ENCODE data around the gene FOXJ1. TPM values are rescaled to one million over a fixed set of nuclear protein-coding genes. Genes with fewer than 3 reads are reported as not detected.

FOXJ1 gene
- total RNA-seq, 2 experiments from 2014 or later: 8.7 to 9.1 TPM

DNA sequence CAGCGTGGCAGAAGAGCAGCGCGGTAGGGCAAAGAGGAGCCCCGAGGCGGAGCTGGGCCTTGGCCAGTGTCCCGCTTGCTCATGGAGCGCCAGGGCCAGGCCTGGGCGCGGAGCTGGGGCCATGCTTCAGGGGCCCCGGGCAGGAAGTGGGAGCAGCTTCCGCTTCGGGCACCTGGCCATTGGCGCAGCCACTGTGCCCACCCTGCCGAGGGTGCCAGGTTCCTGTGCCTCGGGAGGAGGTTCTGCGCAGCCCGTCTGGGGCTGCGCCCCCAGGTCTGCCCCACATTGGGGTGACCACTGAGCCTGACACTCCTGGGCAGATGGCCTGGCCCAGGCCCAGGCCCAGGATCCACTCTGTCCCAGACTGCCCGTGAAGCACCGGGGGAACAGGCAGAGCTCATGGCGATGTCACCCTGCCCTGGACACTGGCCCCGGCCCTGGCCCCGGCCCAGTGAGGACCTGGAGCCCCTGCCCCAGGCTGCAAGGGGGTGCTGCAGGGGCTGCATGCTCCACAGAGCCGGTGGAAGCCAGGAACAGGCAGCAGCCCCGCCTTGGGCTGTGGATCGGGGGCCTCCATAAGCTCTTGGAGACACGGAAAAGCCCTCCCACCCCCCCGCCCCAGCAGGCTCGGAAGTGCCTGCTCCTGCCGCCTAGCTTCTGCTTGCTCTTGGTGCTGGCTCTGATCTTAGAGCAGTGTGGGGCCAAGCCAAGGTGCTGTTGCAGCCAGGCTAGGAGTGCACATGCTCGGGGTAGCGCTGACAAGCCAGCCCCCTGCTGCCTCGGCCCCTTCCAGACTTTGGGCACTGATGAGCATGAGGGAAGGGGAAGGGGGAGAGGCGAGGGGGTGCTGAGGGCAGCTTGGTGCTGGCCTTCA, 35.9 kb upstream of the FOXJ1 start:
- POLR2A ChIA-PET: interaction anchor here (1.2 to 17.6 kb wide), 3 partner anchors 10 to 92 kb away, joined by 3 to 722 read pairs (median 3); partner anchors contain the start of gene UBALD2
- H3K27ac Mint-ChIP-seq: peak overlapping the region; percentile 74
- no peak overlapping the region for H3K4me3 Mint-ChIP-seq

DNA sequence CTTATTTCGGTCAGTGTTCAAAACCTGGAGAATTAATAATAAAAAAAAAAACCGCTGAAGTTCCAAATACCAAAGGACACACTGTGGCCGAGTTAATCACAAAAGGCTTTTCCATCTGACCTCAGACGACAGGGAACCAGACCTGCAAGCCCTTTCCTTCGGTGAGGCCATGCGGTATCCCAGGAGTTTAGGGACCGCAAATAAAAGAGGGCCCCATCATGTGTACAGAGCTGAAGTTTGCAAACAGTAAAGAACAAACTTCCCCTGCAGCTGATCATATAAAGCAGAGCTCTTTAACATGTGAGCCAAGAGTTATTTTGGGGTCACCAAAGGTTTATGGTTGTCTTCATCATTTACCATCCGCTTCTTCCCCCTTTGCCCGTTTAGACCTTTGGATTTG, 33.0 kb upstream of the FOXJ1 start:
- Mint-ChIP-seq H3K4me1 (ENCODE audit: low read depth) (peaks cover 20% of the 10 kb centered on the region), H3K27ac (no peak overlapping the region), H3K27me3 (ENCODE audit: low read depth) (no peaks in the 10 kb centered on the region), H3K36me3 (ENCODE audit: low read depth) (peaks cover 53% of the 10 kb centered on the region), H3K4me3 (no peak overlapping the region), H3K9me3 (ENCODE audit: insufficient read depth) (no peaks in the 10 kb centered on the region)
- DNase-seq (no peak), ATAC-seq (no peak)
- ChIA-PET POLR2A (interaction anchor here (0.9 kb wide), 1 partner anchor 91 kb away, joined by 3 read pairs; the partner anchor contains the start of gene UBALD2), CTCF (interaction anchor here (1.6 to 9.5 kb wide), 2 partner anchors 16 to 51 kb away, joined by 3 to 205 read pairs; no protein-coding TSS in a partner anchor)

More for the DNA sequence above, 35.9 kb upstream of the FOXJ1 start:
- Mint-ChIP-seq H3K4me1 (ENCODE audit: low read depth) (peaks cover 46% of the 10 kb centered on the region), H3K27me3 (ENCODE audit: low read depth) (no peaks in the 10 kb centered on the region), H3K9me3 (ENCODE audit: insufficient read depth) (no peaks in the 10 kb centered on the region), H3K36me3 (ENCODE audit: low read depth) (peaks cover 55% of the 10 kb centered on the region)
- CTCF ChIA-PET: interaction anchor here (2.0 to 9.5 kb wide), 4 partner anchors 34 to 103 kb away, joined by 8 to 205 read pairs (median 98); partner anchors contain the start of gene FOXJ1
- ATAC-seq: no peak
- no peak for DNase-seq

DNA sequence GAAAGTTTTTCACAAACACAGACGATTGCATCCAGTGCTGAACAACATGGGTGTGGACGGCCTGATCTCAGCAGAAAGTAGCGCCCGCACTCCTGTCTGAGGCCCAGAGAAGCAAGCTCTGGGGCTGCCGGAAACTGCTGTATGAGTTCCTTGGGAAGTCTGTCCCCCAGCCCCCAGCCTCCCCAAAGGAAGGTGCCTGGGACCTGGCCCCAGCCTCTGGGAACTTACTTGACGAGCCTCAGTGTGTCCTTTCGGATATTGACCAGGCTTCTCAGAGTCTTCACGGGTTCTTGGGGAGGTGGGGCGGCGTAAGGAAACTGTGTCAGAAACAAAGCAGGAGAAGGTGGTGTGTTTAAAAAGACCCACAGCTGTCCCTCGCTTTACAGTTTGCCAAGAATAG, 32.4 kb upstream of the FOXJ1 start:
- ChIA-PET CTCF (interaction anchor here (9.5 kb wide), 1 partner anchor 50 kb away, joined by 205 read pairs; no protein-coding TSS in a partner anchor), POLR2A (interaction anchor here (0.9 kb wide), 1 partner anchor 91 kb away, joined by 3 read pairs; the partner anchor contains the start of gene UBALD2)
- ATAC-seq (no peak), DNase-seq (no peak)
- Mint-ChIP-seq H3K36me3 (ENCODE audit: low read depth) (peaks cover 53% of the 10 kb centered on the region), H3K27me3 (ENCODE audit: low read depth) (no peaks in the 10 kb centered on the region), H3K27ac (no peak overlapping the region), H3K4me1 (ENCODE audit: low read depth) (peaks cover 14% of the 10 kb centered on the region), H3K4me3 (no peak overlapping the region), H3K9me3 (ENCODE audit: insufficient read depth) (no peaks in the 10 kb centered on the region)

DNA sequence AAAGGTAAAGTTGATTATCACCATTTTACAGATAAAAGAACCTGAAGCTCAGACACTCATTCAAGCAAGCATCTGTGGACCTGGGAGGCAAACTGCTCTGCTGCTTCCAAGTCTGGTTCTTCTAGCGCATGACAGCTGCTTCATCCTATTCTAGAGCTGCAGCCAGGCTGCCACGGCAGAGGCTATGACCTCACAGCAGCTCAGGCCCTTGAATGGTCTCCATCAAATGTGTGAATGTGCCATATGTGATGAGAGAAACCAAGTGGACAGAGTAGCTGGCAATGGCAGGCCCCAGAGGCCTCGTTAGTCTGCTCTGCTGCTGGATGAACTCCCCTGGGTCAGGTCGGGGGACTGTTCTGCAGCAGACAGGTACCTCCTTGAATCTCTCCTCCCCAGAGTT, 30.7 kb upstream of the FOXJ1 start:
- ATAC-seq (no peak), DNase-seq (no peak)
- Mint-ChIP-seq H3K27ac (no peak overlapping the region), H3K9me3 (ENCODE audit: insufficient read depth) (no peaks in the 10 kb centered on the region), H3K4me1 (ENCODE audit: low read depth) (peaks cover 6% of the 10 kb centered on the region), H3K27me3 (ENCODE audit: low read depth) (no peaks in the 10 kb centered on the region), H3K4me3 (no peak overlapping the region), H3K36me3 (ENCODE audit: low read depth) (peaks cover 59% of the 10 kb centered on the region)
- POLR2A ChIA-PET: interaction anchor here (1.2 kb wide), 1 partner anchor 101 kb away, joined by 3 read pairs; no protein-coding TSS in a partner anchor
- CTCF ChIA-PET: interaction anchor here (2.3 kb wide), 1 partner anchor 8 kb away, joined by 19 read pairs; no protein-coding TSS in a partner anchor

DNA sequence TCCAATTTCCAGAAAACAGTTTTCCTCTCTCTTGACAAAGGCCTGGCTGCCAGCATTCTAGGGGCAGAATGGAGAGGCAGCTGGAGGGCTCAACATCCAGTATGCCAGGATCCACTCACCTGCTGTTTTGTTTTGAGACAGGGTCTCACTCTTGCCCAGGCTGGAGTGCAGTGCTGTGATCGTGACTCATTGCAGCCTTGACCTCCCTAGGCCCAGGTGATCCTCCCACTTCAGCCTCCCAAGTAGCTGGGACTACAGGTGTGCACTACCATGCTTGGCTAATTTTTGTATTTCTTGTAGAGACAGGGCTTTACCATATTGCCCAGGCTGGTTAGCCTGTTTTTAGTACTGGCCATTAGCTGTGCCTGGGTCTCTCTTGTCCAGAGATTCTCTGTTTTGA, 29.1 kb upstream of the FOXJ1 start:
- peak overlapping the region; percentile 47 for H3K27ac Mint-ChIP-seq
- DNase-seq (no peak), ATAC-seq (no peak)
- ChIA-PET CTCF (interaction anchor here (0.7 to 2.3 kb wide), 3 partner anchors 10 to 129 kb away, joined by 3 to 19 read pairs (median 4); no protein-coding TSS in a partner anchor), POLR2A (no interaction called here)
- peaks cover 58% of the 10 kb centered on the region for H3K36me3 Mint-ChIP-seq (ENCODE audit: low read depth)
- H3K4me3 Mint-ChIP-seq: no peak overlapping the region
- no peaks in the 10 kb centered on the region for H3K9me3 Mint-ChIP-seq (ENCODE audit: insufficient read depth)
- no peaks in the 10 kb centered on the region for H3K27me3 Mint-ChIP-seq (ENCODE audit: low read depth)
- no peaks in the 10 kb centered on the region for H3K4me1 Mint-ChIP-seq (ENCODE audit: low read depth)

DNA sequence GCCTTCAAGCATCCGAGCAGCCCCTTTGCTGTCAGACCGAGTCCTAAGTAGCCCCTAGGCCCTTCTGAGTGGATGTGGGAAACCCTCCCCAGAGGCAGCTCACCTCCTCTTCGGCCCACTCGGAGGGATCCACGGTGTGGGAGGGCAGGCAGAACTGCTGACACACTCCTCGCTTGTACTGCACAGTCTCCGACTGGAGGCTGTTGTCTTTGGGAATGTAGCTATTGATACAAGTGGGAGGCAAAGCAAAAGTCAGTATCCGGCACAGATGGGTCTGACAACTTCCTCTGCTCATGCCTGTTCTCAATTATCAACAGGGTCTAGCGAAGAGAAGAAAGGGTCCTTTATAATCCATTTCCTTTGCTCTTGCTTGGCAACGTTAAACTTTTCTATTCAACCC, 25.9 kb upstream of the FOXJ1 start:
- Mint-ChIP-seq H3K4me3 (no peak overlapping the region), H3K36me3 (ENCODE audit: low read depth) (peaks cover 72% of the 10 kb centered on the region), H3K9me3 (ENCODE audit: insufficient read depth) (no peaks in the 10 kb centered on the region), H3K4me1 (ENCODE audit: low read depth) (no peaks in the 10 kb centered on the region), H3K27ac (no peak overlapping the region), H3K27me3 (ENCODE audit: low read depth) (no peaks in the 10 kb centered on the region)
- POLR2A ChIA-PET: interaction anchor here (0.7 kb wide), 1 partner anchor 10 kb away, joined by 3 read pairs; no protein-coding TSS in a partner anchor
- CTCF ChIA-PET: interaction anchor here (0.7 to 3.2 kb wide), 4 partner anchors 13 to 42 kb away, joined by 3 to 19 read pairs (median 4); no protein-coding TSS in a partner anchor
- ATAC-seq (no peak), DNase-seq (no peak)

DNA sequence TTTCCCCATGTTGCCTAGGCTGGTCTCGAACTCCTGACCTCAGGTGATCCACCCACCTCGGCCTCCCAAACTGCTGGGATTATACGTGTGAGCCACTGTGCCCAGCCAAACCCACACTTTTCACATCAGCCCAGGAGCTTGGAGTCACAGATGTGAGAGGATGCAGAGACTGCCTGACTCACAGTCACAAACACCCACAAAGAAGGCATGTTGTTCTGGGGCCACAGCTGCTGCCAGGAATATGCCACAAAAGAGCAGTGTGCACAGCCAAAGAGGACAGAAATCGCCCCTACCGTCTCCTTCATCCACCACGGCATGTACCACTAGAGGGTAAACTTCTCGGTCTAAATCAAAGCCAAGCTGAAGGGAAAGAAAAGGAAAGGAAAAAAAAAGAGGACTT, 25.1 kb upstream of the FOXJ1 start:
- H3K9me3 Mint-ChIP-seq (ENCODE audit: insufficient read depth): no peaks in the 10 kb centered on the region
- CTCF ChIA-PET: interaction anchor here (0.7 to 3.2 kb wide), 5 partner anchors 13 to 41 kb away, joined by 3 to 19 read pairs (median 4); no protein-coding TSS in a partner anchor
- H3K27ac Mint-ChIP-seq: peak overlapping the region; percentile 50
- no peak for ATAC-seq
- no peak for DNase-seq
- POLR2A ChIA-PET: no interaction called here
- no peaks in the 10 kb centered on the region for H3K27me3 Mint-ChIP-seq (ENCODE audit: low read depth)
- no peak overlapping the region for H3K4me3 Mint-ChIP-seq
- no peaks in the 10 kb centered on the region for H3K4me1 Mint-ChIP-seq (ENCODE audit: low read depth)
- peaks cover 74% of the 10 kb centered on the region for H3K36me3 Mint-ChIP-seq (ENCODE audit: low read depth)

DNA sequence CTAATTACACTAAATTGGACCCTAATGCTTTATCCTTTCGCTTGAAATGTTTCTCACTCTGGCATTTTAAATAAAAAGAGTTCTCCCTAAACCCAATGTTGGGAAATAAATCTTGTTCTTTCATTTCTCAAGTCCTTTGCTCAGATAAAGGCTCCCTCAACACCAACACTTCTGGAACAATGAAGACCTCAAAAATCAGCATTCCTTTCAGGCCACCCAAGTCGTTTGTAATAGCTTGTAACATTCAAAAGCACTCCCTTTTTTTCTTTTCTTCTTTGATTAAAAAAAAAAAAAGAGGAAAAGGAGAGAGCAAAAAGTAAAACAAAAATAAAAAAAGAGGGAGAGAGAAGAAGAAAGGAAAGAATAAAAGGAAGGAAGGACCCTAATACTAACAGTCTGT, 23.3 kb upstream of the FOXJ1 start:
- ATAC-seq: no peak
- H3K4me1 Mint-ChIP-seq (ENCODE audit: low read depth): no peaks in the 10 kb centered on the region
- H3K36me3 Mint-ChIP-seq (ENCODE audit: low read depth): peaks cover 78% of the 10 kb centered on the region
- no peak for DNase-seq
- no peak overlapping the region for H3K4me3 Mint-ChIP-seq
- ChIA-PET POLR2A (no interaction called here), CTCF (interaction anchor here (1.1 kb wide), 1 partner anchor 15 kb away, joined by 3 read pairs; no protein-coding TSS in a partner anchor)
- H3K27ac Mint-ChIP-seq: no peak overlapping the region
- H3K9me3 Mint-ChIP-seq (ENCODE audit: insufficient read depth): no peaks in the 10 kb centered on the region
- no peaks in the 10 kb centered on the region for H3K27me3 Mint-ChIP-seq (ENCODE audit: low read depth)

DNA sequence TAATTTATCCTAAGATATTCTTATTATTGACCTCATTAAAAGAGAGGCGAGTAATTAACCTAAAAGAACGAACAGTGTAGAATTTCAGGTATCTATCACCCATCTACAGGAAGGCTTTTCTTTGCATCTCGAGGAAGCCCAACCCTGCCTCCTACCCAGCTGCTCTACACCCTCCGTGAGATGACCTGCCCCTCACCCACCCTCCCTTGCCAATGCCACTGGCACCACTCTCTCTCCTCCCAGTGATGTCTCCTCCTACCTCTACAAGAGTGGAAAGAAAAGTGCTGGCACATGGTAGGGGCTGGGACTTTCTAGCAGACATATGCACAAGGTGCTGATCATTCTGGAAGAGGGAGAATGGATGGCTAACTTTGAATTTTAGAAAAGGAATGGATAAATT, 22.9 kb upstream of the FOXJ1 start:
- POLR2A ChIA-PET: no interaction called here
- no peak for DNase-seq
- peaks cover 79% of the 10 kb centered on the region for H3K36me3 Mint-ChIP-seq (ENCODE audit: low read depth)
- no peak for ATAC-seq
- H3K27me3 Mint-ChIP-seq (ENCODE audit: low read depth): no peaks in the 10 kb centered on the region
- CTCF ChIA-PET: interaction anchor here (1.1 kb wide), 1 partner anchor 16 kb away, joined by 3 read pairs; no protein-coding TSS in a partner anchor
- no peaks in the 10 kb centered on the region for H3K4me1 Mint-ChIP-seq (ENCODE audit: low read depth)
- H3K9me3 Mint-ChIP-seq (ENCODE audit: insufficient read depth): no peaks in the 10 kb centered on the region
- no peak overlapping the region for H3K4me3 Mint-ChIP-seq
- H3K27ac Mint-ChIP-seq: no peak overlapping the region

DNA sequence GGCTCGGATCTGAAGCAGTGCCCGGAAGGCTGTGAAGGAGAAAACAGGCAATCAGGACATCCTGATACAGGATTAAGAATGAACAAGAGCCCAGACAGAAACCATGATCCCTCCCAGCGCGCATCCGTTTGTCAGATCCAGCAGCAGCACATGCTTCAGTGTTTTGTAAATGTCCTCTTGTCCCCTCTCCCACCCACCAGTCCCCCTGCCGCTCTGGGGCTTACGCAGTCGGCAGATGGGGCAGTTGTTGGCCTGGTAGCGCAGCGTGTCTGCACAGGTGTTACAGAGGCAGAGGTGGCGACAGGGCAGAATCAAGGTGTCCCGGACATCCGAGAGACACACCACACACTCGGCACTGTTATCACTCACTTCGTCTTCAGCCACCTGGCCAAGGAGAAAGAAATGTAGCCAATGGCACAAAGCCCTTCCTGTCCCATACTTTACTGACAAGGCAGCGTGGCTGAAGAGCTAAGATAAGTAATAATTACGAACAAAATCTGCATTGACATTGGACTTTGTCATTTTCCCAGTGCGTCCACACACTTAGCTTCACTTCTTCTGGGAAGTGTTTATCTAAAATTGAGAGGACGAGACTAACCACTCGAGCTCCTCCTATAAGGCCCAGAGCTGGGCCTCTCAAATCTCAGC, 20.7 kb upstream of the FOXJ1 start:
- CTCF ChIA-PET: interaction anchor here (1.1 to 2.1 kb wide), 3 partner anchors 9 to 118 kb away, joined by 5 to 22 read pairs (median 7); no protein-coding TSS in a partner anchor
- Mint-ChIP-seq H3K4me3 (no peak overlapping the region), H3K36me3 (ENCODE audit: low read depth) (peaks cover 79% of the 10 kb centered on the region), H3K27me3 (ENCODE audit: low read depth) (no peaks in the 10 kb centered on the region), H3K27ac (no peak overlapping the region), H3K9me3 (ENCODE audit: insufficient read depth) (no peaks in the 10 kb centered on the region), H3K4me1 (ENCODE audit: low read depth) (no peaks in the 10 kb centered on the region)
- POLR2A ChIA-PET: interaction anchor here (1.4 kb wide), 1 partner anchor 31 kb away, joined by 3 read pairs; no protein-coding TSS in a partner anchor
- ATAC-seq (no peak), DNase-seq (no peak)

DNA sequence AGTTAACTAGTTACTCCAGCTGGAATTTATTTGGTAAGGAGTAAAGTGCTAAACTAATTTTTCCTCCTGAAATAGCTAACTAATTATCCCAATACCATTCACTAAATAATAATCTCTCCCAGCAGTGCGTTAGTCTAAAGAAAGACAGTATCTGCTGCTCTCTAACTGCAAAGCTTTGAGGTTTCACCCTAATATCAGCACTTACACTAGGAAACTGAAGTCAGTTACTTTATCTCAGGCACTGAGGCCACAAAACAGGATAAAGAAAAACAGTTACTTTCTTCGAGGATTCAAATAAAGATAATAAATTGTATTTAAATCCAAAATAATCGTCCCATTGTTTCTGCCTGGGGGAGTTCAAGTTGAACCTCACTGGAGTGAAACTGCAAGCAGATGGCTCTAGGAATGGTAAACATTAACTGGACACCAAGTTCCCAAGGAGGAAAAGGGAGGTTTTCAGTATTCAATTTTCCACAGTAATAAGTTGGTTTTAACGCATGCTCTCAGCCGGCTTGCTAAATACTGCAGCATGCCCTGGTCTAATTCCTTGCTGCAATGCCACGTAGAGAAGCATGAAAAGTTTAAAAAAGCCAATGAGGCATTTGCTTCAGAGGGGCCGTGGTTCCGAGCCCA, 20.0 kb upstream of the FOXJ1 start:
- peaks cover 79% of the 10 kb centered on the region for H3K36me3 Mint-ChIP-seq (ENCODE audit: low read depth)
- no peaks in the 10 kb centered on the region for H3K27me3 Mint-ChIP-seq (ENCODE audit: low read depth)

More for the DNA sequence above, 20.0 kb upstream of the FOXJ1 start:
- Mint-ChIP-seq H3K4me1 (ENCODE audit: low read depth) (no peaks in the 10 kb centered on the region), H3K27ac (no peak overlapping the region), H3K4me3 (no peak overlapping the region), H3K9me3 (ENCODE audit: insufficient read depth) (no peaks in the 10 kb centered on the region)
- POLR2A ChIA-PET: interaction anchor here (0.6 kb wide), 1 partner anchor 111 kb away, joined by 3 read pairs; no protein-coding TSS in a partner anchor
- DNase-seq (no peak), ATAC-seq (no peak)
- CTCF ChIA-PET: interaction anchor here (0.8 to 2.1 kb wide), 7 partner anchors 8 to 147 kb away, joined by 3 to 22 read pairs (median 4); no protein-coding TSS in a partner anchor
